ENCODE measurements around the gene FICD. TPM values are rescaled to one million over a fixed set of nuclear protein-coding genes. Genes with fewer than 3 reads are reported as not detected.

The FICD gene
- total RNA-seq, 6 experiments from 2014 or later, result 8.5 to 12.1 (median 9.9) TPM

- DNase-seq, result no peak
- Mint-ChIP-seq H3K9me3 (no peaks in the 10 kb centered on the region), H3K27me3 (ENCODE audit: insufficient read depth) (peaks cover 13% of the 10 kb centered on the region), H3K27ac (peak overlapping the region; percentile 51), H3K4me3 (peak overlapping the region; percentile 88), H3K4me1 (ENCODE audit: low read depth) (peaks cover 31% of the 10 kb centered on the region), H3K36me3 (ENCODE audit: low read depth) (peaks cover 23% of the 10 kb centered on the region)
- TF ChIP-seq CTCF (IDR thresholded peaks at IDR 0.05), result no peak
These were observed 839 bp downstream of the FICD start for GRCh38 chr12:108515916-108516315.

- Mint-ChIP-seq H3K36me3 (ENCODE audit: low read depth) (peaks cover 26% of the 10 kb centered on the region), H3K27me3 (ENCODE audit: insufficient read depth) (peaks cover 10% of the 10 kb centered on the region), H3K9me3 (no peaks in the 10 kb centered on the region), H3K4me3 (peak overlapping the region; percentile 88), H3K4me1 (ENCODE audit: low read depth) (peaks cover 31% of the 10 kb centered on the region), H3K27ac (peak overlapping the region; percentile 51; the same call in 1 of the 2 replicates)
- DNase-seq, result no peak
- peak; percentile 54 for TF ChIP-seq CTCF (IDR thresholded peaks at IDR 0.05)
These were observed 1.6 kb downstream of the FICD start for GRCh38 chr12:108516511-108517275.

GRCh38 chr12:108517288-108518100 lies 2.4 kb downstream of the FICD start:
- no peak for DNase-seq
- TF ChIP-seq CTCF (IDR thresholded peaks at IDR 0.05), result no peak; the same call in 1 of the 2 replicates
- Mint-ChIP-seq H3K36me3 (ENCODE audit: low read depth) (peaks cover 26% of the 10 kb centered on the region), H3K27ac (no peak overlapping the region), H3K4me3 (no peak overlapping the region), H3K9me3 (no peaks in the 10 kb centered on the region), H3K4me1 (ENCODE audit: low read depth) (peaks cover 31% of the 10 kb centered on the region), H3K27me3 (ENCODE audit: insufficient read depth) (peaks cover 8% of the 10 kb centered on the region)

- H3K4me3 Mint-ChIP-seq, result no peak overlapping the region
- no peaks in the 10 kb centered on the region for H3K9me3 Mint-ChIP-seq
- no peak for DNase-seq
- peaks cover 5% of the 10 kb centered on the region for H3K27me3 Mint-ChIP-seq (ENCODE audit: insufficient read depth)
- TF ChIP-seq CTCF (IDR thresholded peaks at IDR 0.05), result no peak
- no peak overlapping the region for H3K27ac Mint-ChIP-seq
- peaks cover 31% of the 10 kb centered on the region for H3K4me1 Mint-ChIP-seq (ENCODE audit: low read depth)
- H3K36me3 Mint-ChIP-seq (ENCODE audit: low read depth), result peaks cover 26% of the 10 kb centered on the region
These were observed 3.1 kb downstream of the FICD start for GRCh38 chr12:108518101-108518715.

GRCh38 chr12:108518716-108519496 lies 3.8 kb downstream of the FICD start:
- Mint-ChIP-seq H3K27ac (no peak overlapping the region), H3K4me1 (ENCODE audit: low read depth) (peaks cover 31% of the 10 kb centered on the region), H3K4me3 (no peak overlapping the region), H3K9me3 (no peaks in the 10 kb centered on the region), H3K36me3 (ENCODE audit: low read depth) (peaks cover 26% of the 10 kb centered on the region), H3K27me3 (ENCODE audit: insufficient read depth) (peaks cover 3% of the 10 kb centered on the region; the same call in 1 of the 2 replicates)
- no peak for TF ChIP-seq CTCF (IDR thresholded peaks at IDR 0.05)
- no peak for DNase-seq

Data from HFFc6 (cell line).